Measurements from ENCODE around the gene SLC22A14.
"Not testable (repeated sequence)": the region's sequence is repeated elsewhere in the genome, so short reads cannot be mapped to it uniquely, and the experiment has no call there.

Gene SLC22A14

GRCh38 chr3:38270606-38271005, 11.5 kb upstream of the SLC22A14 start:
- no peak for DNase-seq (ENCODE audit: low spot score)

- DNase-seq (ENCODE audit: low spot score) = no peak
Observed at GRCh38 chr3:38271553-38271952, 10.5 kb upstream of the SLC22A14 start.

- no peak for DNase-seq (ENCODE audit: low spot score)
Observed at GRCh38 chr3:38274864-38275649, 7.0 kb upstream of the SLC22A14 start.

GRCh38 chr3:38275658-38276057, 6.4 kb upstream of the SLC22A14 start:
- no peak for DNase-seq (ENCODE audit: low spot score)

- DNase-seq (ENCODE audit: low spot score) = no peak
Observed at GRCh38 chr3:38276081-38276916, 5.8 kb upstream of the SLC22A14 start.

- no peak for DNase-seq (ENCODE audit: low spot score)
Observed at GRCh38 chr3:38276917-38277630, 5.0 kb upstream of the SLC22A14 start.

GRCh38 chr3:38278841-38279240, 3.3 kb upstream of the SLC22A14 start:
- DNase-seq (ENCODE audit: low spot score) = no peak

GRCh38 chr3:38283810-38284755, 2.0 kb downstream of the SLC22A14 start:
- no peak for DNase-seq (ENCODE audit: low spot score)

- DNase-seq (ENCODE audit: low spot score) = no peak
Observed at GRCh38 chr3:38284756-38285150, 2.7 kb downstream of the SLC22A14 start.

GRCh38 chr3:38289286-38290217, 7.5 kb downstream of the SLC22A14 start:
- DNase-seq (ENCODE audit: low spot score) = not testable (repeated sequence)

- DNase-seq (ENCODE audit: low spot score) = not testable (repeated sequence)
Observed at GRCh38 chr3:38297053-38297452, 15.0 kb downstream of the SLC22A14 start.

- no peak for DNase-seq (ENCODE audit: low spot score)
Observed at GRCh38 chr3:38297537-38297936, 15.4 kb downstream of the SLC22A14 start.

GRCh38 chr3:38297947-38298711, 16.0 kb downstream of the SLC22A14 start:
- DNase-seq (ENCODE audit: low spot score) = no peak

GRCh38 chr3:38306941-38307340, 24.8 kb downstream of the SLC22A14 start:
- DNase-seq (ENCODE audit: low spot score) = no peak

GRCh38 chr3:38307599-38307998, 25.5 kb downstream of the SLC22A14 start:
- no peak for DNase-seq (ENCODE audit: low spot score)

GRCh38 chr3:38308456-38308855, 26.4 kb downstream of the SLC22A14 start:
- DNase-seq (ENCODE audit: low spot score) = no peak

- no peak for DNase-seq (ENCODE audit: low spot score)
Observed at GRCh38 chr3:38311476-38311875, 29.4 kb downstream of the SLC22A14 start.

GRCh38 chr3:38311941-38312340, 29.8 kb downstream of the SLC22A14 start:
- no peak for DNase-seq (ENCODE audit: low spot score)

GRCh38 chr3:38312356-38312755, 30.3 kb downstream of the SLC22A14 start:
- DNase-seq (ENCODE audit: low spot score) = no peak

- no peak for DNase-seq (ENCODE audit: low spot score)
Observed at GRCh38 chr3:38313263-38313662, 31.2 kb downstream of the SLC22A14 start.
